Right kidney (tissue), 1 donor: Measurements from ENCODE around the gene EPS8L1.
"Not testable (repeated sequence)": the region's sequence is repeated elsewhere in the genome, so short reads cannot be mapped to it uniquely, and the experiment has no call there.

Source experiments
- DNase-seq: peaks from one replicate; pipeline ENCODE4 v3.0.0-alpha.2; 2016

EPS8L1 gene

DNA sequence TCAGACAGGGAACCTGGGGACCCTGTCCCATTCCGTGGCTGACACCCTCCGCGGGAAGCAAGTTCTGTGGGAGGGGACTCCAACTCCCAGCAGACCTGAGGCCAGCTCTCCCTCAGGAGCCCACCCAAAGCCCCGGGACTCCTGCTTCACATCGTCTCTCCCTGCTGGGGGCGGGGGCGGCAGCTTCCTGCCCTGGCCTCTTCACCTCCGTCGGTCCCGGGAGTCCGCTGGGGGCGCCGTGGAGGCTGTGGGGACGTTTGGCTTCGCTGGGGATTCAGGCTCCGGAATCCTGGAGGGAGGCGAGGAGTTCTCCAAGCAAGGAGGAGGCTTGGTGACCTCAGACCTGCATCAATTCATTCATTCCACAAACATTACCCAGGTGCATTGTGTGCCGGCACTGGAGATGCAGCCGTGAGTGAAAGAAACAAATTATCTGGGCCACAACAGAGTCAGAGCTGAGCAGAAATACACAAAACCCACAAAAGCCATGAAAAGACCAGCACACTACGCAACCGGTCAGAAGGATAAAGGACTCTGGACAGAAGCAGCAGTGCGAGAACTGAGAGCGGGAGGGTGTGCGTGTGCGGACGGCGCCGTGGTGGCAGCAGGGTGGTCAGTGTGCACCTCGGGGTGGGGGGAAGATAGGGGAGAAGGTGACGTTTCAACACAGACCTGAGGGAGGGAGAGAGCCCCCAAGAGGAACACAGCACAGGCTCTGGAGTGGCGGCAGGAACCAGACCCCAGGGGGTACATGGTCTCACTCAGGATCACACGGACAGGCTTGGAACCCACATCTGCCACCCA lies 19.0 kb downstream of the EPS8L1 start:
- DNase-seq, result no peak

DNA sequence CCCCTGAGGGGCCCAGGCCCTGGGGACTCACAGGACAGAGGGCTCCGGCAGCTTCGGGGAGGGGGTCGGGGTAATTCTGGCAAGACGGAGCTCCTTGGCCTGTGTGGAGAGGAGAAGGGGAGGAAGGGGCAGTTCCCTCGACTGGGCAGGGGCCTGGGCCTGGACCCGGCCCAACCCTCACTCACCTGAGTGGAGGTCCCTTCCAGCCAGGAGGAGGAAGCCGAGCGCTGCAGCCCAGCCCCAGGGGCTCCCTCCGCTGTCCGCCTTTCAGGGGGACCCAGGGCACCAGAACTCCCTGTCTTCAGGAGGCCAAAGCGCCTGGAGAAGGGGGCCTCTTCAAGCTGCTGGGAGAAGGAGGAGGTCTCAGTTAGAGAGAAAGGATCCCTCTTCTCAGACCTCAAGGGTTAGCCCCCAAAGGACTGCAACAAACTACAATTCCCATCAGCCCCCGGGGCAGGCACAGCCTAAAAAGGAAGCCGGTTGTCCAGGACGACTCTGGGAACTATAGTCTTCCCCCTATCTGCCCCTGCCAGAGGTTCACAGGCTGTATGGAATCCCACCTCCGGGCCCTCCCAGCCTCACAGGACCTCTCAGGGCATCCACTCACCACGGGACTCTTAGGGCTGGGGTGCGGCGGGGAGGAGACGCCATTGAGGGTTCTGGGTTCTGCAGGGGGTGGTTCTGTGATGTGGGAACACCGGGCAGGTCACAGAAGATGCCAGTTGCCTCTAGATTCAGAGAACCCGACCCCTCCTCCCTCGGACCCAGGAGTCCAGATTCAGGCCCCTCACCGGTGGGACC lies 19.8 kb downstream of the EPS8L1 start:
- no peak for DNase-seq

DNA sequence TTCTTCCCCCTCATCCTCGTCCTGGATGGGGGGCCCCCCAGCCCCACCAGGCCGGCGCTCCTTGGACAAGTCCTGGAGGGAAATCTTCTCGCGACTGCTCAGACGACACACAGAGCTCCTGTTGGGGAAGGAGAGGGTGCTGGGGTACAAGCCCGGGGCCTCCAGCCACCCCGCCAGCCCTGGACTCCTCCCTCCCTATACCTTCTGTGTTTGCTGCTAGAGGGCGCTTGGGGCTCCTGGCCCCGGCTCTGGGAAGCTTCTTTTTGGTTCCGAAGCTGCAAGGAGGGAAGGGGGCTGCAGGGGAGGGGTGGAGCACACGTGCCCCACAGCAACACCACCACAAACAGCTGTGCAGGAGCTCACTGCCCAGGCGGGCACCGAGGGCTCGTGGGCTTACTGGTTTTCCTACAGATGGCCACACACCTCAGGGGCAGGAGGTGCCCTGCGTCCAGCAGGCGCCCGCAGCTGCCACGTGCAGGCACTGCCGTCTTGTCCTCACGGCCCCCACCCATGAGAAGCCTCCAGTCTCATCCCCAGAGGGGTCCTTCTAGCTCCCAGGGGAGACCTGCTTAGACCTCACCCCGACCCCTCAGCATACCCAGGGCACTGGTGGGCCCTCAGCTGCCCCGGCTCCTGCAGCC lies 20.5 kb downstream of the EPS8L1 start:
- no peak for DNase-seq

DNA sequence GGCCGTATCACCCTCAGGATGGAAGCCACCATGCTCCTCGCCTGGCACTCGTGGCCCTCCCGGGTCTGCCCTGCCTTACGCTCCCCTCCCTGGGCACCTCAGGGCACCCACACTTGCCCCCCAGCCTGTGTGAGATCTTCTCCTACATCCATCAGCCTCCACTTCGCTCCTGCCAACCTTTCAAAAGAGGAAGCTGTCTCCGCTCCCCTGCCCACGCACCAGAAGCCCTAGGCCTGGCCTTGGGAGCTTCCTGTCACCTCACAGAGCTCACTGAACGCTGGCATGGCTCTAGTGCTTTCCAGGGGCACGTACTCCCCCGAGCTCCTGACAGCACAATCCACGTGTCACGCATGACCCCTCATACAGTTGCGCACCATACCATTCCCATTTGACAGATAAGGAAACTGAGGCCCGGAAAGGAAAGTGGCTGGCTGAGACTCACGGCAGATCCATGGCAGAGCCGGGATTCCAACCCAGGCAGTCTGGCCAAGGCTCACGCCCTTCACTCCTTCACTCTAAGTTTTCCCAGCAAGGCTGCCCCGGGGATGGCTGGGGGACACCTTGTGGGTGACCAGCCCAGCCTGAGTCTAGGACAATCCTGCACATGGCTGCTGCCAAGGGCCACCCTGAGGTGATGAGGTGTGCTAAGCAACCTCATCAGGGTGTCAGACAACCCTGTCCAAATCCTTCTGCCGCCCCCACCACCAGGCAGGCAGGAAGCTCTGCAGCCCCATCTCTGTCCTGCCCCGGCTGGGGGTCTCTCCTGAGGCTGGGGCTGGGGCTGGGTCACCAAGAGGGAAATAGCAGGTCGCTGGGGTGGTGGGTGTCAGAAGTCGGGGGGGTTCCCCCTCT lies 22.4 kb downstream of the EPS8L1 start:
- DNase-seq, result no peak

DNA sequence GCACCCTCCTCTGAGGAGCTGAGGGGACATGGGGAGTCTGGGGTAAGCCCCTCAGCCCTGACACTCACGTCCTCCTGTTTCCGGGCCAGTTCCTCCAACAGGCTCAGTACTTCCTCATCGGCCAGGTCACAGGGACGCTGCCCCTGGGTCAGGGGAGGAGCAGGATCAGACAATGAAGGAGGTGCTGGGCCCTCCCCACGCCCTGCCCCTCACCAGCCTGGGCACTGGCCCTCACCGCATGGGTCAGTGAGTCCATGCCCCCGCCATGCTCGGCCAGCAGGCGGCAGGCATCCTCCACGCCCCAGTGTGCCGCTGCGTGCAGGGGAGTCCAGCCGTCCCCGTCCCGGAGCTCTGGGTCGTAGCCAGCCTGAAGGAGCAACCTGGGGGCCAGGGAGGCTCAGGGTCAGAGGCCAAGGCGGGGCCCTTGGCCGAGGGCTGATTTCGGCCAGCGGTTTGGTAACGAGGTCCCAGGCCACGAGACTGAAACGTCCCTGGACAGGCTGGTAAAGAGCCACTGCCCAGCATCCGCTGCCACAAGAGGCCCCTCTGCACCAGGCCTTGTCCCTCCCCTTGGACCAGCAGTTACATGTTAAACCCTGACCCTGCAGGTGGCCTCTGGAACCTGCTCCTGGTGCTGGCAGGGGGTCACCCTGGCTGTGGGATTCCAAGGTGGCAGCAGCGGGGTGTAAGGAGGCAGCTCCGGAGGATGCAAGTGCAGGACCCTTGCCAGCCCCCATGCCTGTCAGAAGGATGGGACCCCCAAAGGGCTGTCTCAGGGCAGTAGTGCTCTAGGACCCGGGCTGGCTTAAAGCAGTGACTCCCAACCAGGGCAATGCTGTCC lies 23.3 kb downstream of the EPS8L1 start:
- no peak for DNase-seq

DNA sequence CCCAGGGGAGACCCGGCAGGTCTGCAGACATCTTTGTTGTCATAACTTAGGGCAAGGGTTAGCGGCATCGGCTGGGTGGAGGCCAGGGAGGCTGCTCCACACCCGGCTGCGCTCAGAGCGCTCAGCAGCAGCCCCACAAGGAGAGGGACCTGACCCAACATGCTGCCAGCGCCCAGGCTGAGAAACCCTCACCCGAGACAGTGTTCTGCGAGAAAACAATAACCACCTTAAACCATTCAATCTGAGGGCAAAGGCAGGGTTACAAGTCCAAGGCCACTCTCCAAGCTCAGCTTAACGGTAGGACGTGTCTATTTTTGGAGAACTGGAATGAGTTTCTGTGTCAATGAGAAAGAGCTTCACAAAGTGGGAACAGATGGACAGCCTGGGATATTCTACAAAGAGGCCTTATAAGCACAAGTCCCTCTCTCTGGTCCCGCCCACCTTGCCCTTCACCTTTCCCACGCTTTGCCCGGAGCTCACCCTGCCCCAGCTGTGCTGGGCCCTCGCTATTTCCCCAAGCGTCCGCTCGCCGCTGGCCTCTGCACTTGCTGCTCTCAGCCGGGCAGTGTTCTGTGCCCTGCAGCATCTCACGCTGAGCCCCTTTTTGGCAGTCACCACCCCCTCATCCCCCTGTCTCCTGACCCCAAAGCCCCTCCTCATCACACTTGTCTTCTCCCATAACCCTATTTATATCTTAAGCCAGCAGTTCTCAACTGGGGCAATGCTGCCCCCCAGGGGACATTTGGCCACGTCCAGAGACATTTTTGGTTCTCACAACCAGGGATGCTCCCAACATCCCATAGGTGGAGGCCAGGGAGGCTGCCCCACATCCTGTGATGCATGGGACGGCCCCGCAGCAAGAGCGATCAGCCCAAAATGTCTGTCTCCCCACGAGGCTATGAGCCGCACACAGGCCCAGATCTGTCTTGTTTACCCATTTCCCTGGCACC lies 24.2 kb downstream of the EPS8L1 start:
- no peak for DNase-seq

DNA sequence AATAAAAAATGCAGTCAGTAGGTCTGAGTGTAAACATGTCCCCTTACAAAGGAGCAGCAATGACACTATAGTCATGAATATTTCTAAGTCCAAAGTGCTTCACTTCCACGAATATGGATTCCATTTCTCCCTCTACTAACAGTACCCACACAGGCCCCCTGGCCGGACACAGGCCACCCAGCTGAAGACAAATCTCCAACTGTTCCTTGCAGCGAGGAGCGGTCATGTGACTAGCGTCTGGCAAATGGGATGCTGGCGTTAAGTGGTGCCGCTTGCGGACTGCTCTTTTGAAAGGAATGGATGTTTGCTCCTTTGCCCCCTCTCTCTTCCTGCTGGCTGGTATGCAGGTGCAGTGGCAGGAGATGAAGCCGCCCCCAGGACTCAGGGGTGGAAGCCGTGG lies 25.6 kb downstream of the EPS8L1 start:
- no peak for DNase-seq

DNA sequence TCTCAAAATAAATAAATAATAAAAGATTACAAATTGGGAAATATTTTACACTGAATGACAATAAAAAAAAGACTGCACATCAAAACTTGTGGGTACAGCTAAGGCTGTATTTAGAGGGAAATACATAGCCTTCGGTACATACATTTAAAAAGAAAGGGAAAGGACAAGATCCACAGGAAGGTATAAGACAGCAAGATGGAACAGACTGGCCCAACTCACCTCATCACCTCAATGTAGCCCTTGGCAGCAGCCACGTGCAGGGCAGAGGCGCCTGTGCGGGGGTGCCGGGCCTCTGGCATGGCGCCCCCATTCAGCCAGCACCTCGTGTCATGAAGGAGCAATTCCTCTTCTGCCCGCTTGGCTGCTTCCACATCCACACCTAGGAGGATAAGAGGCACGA lies 27.5 kb downstream of the EPS8L1 start:
- no peak for DNase-seq

DNA sequence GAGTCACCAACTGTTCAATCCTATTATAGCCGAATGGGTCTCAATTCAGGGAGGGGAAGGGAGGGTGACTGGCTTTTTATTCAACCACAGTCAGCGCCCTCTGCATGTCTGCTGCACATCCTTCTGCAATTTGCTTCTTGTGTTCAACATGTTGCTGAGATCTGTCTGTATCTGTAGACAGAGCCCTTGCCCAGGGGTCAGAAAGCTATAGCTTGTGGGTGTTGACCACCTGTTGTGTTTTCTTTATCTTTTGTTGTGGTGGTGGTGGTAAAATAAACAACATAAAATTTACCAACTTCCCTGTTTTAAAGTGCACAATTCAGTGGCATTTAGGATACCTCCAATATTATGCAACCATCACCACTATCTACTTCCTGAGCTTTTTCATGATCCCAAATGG lies 29.6 kb downstream of the EPS8L1 start:
- DNase-seq, result no peak

DNA sequence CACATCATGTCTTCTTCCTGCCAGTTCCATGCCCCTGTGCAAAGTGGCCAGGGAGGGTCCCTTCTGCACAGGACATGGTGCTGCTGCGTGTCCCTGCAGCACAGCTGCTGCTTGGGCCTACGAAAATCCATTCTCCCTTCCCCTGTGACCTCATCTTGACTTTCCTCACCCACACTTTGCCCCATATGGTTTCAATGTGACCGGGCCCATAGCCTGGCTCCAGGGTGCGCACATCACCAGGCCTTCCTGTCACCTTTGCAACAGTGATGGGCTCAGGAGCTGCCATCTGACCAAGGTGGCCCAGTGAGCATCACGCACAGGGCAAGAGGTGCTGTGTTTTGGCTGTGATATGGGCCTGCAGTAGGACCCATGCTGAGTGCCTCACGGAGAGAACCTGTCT lies 30.9 kb downstream of the EPS8L1 start:
- no peak for DNase-seq

DNA sequence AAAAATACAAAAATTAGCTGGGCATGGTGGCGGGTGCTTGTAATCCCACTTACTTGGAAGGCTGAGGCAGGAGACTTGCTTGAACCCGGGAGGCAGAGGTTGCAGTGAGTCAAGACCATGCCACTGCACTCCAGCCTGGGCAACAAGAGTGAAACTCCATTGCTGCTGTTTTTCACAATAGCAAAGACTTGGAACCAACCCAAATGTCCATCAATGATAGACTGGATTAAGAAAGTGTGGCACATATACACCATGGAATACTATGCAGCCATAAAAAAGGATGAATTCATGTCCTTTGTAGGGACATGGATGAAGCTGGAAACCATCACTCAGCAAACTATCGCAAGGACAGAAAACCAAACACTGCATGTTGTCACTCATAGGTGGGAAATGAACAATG lies 31.6 kb downstream of the EPS8L1 start:
- DNase-seq, result not testable (repeated sequence)

DNA sequence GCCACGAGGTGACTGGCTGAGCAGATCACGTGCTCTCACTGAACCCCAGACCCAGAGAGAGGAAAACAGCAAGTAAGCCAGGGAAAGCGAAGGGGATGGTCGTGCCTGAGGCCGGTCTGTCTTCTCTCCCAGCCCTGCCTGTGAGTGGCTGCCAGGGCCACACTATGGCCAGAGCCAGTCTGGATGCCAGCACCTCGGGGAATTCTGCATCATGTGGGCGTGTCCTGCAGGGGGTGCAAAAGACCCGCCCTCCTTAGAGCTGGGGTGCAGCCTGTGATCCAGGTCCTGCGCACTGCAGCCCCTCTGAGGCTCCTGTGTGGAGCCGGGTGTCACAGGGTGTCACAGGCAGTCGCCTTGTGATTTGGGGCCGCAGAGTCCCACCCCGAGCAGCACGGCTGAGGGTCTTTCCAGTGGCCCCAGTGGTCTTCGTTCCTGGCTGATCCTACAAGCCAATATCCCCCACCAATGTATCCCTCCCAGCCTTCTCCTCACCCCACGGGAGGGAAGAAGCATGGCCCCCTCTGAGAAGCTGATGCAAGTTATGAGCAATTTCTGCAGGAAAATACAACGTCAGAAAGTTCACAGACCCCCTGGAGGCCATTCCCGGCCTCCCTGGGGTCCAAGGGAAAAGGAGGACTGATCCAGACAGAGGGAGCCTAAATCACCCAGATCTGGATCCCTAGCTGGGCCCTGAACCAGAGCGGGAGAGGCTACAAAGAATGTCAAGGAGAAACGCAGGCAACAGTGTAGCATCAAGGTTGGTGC lies 34.0 kb downstream of the EPS8L1 start:
- no peak for DNase-seq

DNA sequence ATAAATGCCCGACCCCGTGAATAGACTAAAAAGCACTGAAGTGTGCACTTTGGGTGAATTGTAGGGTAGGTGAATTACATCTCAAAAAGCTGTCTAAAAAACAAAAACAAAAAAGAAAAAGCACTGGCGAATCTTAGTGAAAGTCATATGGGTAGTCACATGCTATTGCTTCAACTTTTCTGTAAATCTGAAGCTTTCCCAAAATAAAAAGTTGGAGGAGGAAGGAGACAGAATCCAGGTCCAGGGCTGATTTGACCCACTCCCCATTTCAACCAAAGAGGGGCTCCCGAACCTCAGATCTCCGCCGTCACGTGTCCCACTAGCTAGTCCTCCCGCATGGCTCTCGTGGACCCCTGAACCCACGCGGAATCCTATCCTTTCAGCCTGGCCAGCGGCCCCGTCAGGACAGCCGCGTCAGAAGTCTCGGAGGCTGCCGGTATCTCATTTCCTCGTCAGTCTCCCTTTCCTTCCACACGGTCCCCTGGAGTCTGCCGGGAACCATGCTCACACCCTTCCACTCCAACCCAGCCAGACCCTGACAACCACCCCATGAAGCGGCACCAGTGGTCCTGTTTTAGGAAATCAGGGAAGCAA lies 35.7 kb downstream of the EPS8L1 start:
- no peak for DNase-seq

DNA sequence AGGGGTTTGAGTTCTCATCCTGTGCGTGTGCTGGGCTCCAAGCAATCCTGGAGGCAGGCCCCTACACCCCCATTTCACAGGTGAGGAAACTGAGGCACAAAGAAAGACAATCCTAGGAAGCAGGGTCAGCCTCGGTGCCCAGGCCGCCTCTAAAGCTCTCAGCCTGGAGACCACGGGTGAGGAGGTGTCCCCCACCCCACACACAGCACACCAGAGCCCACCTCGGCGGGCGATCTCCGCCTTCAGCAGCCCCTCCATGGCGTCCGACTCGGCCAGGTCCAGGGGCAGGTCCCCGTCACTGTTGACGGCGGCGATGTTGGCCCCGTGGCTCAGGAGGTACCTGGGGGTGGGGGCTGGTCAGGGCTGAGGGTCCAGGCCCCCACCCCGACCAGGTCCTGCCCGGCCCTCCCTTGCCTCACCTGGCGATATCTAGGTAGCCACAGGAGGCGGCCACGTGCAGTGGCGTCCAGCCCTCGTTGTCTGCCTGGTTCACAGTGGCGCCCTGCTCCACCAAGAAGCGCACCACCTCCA lies 36.6 kb downstream of the EPS8L1 start:
- no peak for DNase-seq

DNA sequence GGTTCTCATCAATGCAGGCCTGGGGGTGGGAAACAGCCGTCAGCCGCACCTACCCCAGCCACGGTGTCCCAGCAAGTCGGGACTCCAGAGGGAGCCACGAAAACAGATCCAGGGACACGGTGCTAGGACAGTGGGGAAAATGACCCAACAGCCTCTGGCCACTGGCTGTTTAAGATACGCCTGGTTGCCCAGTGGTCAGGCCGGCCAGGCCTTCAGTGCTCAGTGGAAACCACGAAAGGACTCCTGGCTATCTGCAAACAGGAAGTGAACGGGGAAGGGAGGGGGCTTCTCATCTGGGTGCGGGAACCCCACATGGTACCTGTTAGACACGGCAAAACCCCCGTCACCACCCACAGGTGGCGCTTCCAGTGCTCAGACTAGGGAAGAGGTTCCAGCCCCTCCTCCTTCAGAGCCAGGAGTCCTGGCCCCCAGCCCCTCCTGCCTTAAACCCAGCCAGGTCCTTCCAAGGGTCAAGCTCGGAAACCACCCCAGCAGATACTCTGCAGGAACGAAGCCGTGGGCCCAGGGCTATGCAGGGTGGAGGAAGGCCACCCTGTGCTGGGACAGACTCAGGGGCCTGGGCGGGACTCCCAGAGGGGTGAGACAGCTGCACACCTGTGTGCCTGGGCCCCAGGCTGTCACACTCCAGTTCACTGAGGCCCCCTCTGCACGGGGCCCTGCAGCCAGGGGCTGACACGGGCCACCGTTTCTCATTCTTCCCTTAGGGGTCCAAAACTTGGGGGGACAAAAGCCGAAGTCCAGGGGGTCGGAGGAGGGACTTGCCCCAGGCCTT lies 37.3 kb downstream of the EPS8L1 start:
- DNase-seq, result peak; percentile 61

DNA sequence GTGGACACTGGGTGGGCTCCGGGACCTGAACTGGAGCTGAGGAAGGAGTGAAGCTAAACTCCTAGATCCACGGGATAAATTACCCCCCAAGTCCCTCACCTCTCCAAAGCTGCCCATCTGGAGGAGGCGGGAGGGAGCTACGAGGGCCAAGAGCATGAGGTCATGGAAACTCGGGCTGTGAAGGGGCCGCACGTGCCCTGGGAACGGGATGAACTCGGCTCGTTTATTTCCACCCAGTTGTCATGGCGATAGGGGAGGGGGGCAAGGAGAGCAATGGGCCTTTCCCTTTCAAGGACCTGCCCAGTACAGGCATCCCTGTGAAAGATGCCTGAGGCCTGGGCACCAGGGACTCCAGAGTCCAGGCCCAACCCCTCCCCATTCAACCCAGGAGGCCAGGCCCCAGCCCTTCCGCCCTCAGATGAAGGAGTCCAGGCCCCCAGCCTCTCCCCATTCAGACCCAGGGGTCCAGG lies 37.9 kb downstream of the EPS8L1 start:
- no peak for DNase-seq

DNA sequence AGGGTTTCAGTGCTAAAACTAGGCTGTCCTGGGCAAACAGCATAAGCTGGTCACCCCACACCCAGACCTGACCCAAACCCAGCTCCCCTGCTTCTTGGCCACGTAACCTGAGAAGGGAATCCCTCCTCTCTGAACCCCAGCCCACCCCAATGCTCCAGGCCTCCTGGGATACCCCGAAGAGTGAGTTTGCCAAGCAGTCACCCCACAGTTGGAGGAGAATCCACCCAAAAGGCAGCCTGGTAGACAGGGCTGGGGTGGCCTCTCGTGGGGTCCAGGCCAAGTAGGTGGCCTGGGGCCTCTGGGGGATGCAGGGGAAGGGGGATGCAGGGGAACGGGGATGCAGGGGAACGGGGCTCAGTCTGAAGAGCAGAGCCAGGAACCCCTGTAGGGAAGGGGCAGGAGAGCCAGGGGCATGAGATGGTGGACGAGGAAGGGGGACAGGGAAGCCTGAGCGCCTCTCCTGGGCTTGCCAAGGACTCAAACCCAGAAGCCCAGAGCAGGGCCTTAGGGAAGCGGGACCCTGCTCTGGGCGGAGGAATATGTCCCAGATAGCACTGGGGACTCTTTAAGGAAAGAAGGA lies 39.0 kb downstream of the EPS8L1 start:
- DNase-seq, result no peak
